ENCODE measurements around the gene GPR156. TPM values are rescaled to one million over a fixed set of nuclear protein-coding genes. Genes with fewer than 3 reads are reported as not detected.
"Not testable (repeated sequence)": the region's sequence is repeated elsewhere in the genome, so short reads cannot be mapped to it uniquely, and the experiment has no call there.

The GPR156 gene
- total and polyA plus RNA-seq, 4 donors: 0.42 to 0.49 TPM; not detected in 2

DNA sequence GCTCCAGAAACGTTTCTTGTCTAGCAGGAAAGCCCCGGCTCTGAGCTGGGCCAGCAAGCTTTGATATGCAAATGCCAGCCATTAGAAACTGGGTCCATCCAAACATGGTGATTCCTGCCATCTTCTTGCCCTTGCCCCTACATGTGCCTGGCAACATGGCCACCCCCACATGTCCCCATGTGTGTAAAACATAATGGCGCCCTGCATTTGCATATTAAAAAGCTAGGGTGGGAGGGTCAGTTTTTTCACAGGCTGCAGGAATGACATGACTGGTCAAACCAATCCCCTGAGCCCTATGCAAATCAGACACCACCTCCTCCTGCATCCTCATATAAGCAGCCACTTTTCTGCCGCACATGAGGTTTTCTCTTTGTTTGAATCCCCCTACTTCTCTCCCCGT, 21.2 kb downstream of the GPR156 start:
- intact Hi-C loops (cut with DNase I): no loop called here
- Histone ChIP-seq H3K27ac (ENCODE audit: low read depth in 1 of 2, low read length in 2 of 2) (no peak overlapping the region), H3K4me3 (ENCODE audit: low read length in 2 of 2) (no peak overlapping the region), H3K27me3 (ENCODE audit: control insufficient read depth in 1 of 2, insufficient read depth in 2 of 2, low read length in 1 of 2) (no peaks in the 10 kb centered on the region), H3K36me3 (ENCODE audit: control insufficient read depth in 1 of 2, insufficient read depth in 2 of 2, low read length in 1 of 2) (no peaks in the 10 kb centered on the region), H3K9me3 (ENCODE audit: control insufficient read depth, low read length) (no peaks in the 10 kb centered on the region), H3K4me1 (ENCODE audit: control insufficient read depth in 1 of 2, insufficient read depth in 2 of 2, low read length in 2 of 2) (no peaks in the 10 kb centered on the region)
- DNase-seq (no peak), ATAC-seq (ENCODE audit: low FRiP score) (no peak)
- WGBS, 2 donors: 66 to 67% methylated on average over 5 of the region's 5 CpGs

DNA sequence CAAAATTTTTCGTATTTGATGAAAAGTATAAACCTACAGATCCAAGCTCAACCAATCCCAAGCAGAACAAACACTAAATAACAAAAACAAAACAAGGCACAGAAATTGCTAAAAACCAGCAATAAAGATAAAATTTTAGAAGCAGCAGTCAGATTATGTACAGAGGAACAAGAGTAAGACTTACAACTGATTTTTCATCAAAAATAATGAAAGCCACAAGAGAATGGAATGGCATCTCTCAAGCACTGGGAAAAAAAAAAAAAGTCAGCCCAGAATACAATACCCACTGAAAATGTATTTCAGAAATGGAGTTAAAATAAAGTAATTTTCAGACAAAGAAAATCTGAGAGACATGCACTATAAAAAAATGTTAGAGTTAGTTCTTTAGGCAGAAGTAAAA, 27.0 kb downstream of the GPR156 start:
- DNase-seq (no peak), ATAC-seq (ENCODE audit: low FRiP score) (no peak)
- Histone ChIP-seq H3K9me3 (ENCODE audit: control insufficient read depth, low read length) (no peaks in the 10 kb centered on the region), H3K4me3 (ENCODE audit: low read length in 2 of 2) (no peak overlapping the region), H3K27ac (ENCODE audit: low read depth in 1 of 2, low read length in 2 of 2) (no peak overlapping the region), H3K36me3 (ENCODE audit: control insufficient read depth in 1 of 2, insufficient read depth in 2 of 2, low read length in 1 of 2) (no peaks in the 10 kb centered on the region), H3K4me1 (ENCODE audit: control insufficient read depth in 1 of 2, insufficient read depth in 2 of 2, low read length in 2 of 2) (no peaks in the 10 kb centered on the region), H3K27me3 (ENCODE audit: control insufficient read depth in 1 of 2, insufficient read depth in 2 of 2, low read length in 1 of 2) (no peaks in the 10 kb centered on the region)
- 89% methylated on average over 1 of the region's 1 CpG for WGBS, 2 donors
- intact Hi-C loops (cut with DNase I): no loop called here

DNA sequence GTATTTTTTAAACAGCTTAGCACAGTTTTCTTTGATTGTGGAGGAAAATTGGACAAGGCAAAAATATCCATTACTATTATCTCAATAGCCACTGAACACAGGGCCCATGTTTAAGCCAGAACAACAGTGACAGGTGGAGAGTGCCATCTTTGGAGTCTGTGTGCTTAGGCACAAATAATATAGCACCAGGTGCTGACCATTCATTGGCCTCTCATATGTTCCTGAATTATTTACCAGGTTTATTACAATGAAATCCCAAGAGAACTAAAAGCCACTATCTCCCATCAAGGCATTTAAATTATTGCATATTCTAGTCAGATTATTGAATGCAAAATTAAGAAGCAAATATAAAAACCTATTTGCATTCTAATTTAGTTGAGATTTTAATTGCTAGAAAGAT, 39.6 kb downstream of the GPR156 start:
- intact Hi-C loops (cut with DNase I): loop anchor here (2.0 to 10.0 kb wide), 3 partner anchors 171 to 549 kb away; no protein-coding TSS in a partner anchor
- DNase-seq: no peak
- ATAC-seq (ENCODE audit: low FRiP score): no peak
- Histone ChIP-seq H3K36me3 (ENCODE audit: control insufficient read depth in 1 of 2, insufficient read depth in 2 of 2, low read length in 1 of 2) (no peaks in the 10 kb centered on the region), H3K4me3 (ENCODE audit: low read length in 2 of 2) (no peak overlapping the region), H3K27ac (ENCODE audit: low read depth in 1 of 2, low read length in 2 of 2) (no peak overlapping the region), H3K9me3 (ENCODE audit: control insufficient read depth, low read length) (no peaks in the 10 kb centered on the region), H3K27me3 (ENCODE audit: control insufficient read depth in 1 of 2, insufficient read depth in 2 of 2, low read length in 1 of 2) (no peaks in the 10 kb centered on the region), H3K4me1 (ENCODE audit: control insufficient read depth in 1 of 2, insufficient read depth in 2 of 2, low read length in 2 of 2) (no peaks in the 10 kb centered on the region)

GRCh38 chr3:120244834-120245225, 40.2 kb downstream of the GPR156 start:
- Histone ChIP-seq H3K27me3 (ENCODE audit: control insufficient read depth in 1 of 2, insufficient read depth in 2 of 2, low read length in 1 of 2) (no peaks in the 10 kb centered on the region), H3K4me1 (ENCODE audit: control insufficient read depth in 1 of 2, insufficient read depth in 2 of 2, low read length in 2 of 2) (no peaks in the 10 kb centered on the region), H3K4me3 (ENCODE audit: low read length in 2 of 2) (no peak overlapping the region), H3K27ac (ENCODE audit: low read depth in 1 of 2, low read length in 2 of 2) (no peak overlapping the region), H3K9me3 (ENCODE audit: control insufficient read depth, low read length) (no peaks in the 10 kb centered on the region), H3K36me3 (ENCODE audit: control insufficient read depth in 1 of 2, insufficient read depth in 2 of 2, low read length in 1 of 2) (no peaks in the 10 kb centered on the region)
- intact Hi-C loops (cut with DNase I): loop anchor here (1.0 to 10.0 kb wide), 6 partner anchors 172 to 550 kb away; no protein-coding TSS in a partner anchor
- ATAC-seq (ENCODE audit: low FRiP score) (no peak), DNase-seq (no peak)
- WGBS, 2 donors: 67 to 71% methylated on average over 3 of the region's 3 CpGs

DNA sequence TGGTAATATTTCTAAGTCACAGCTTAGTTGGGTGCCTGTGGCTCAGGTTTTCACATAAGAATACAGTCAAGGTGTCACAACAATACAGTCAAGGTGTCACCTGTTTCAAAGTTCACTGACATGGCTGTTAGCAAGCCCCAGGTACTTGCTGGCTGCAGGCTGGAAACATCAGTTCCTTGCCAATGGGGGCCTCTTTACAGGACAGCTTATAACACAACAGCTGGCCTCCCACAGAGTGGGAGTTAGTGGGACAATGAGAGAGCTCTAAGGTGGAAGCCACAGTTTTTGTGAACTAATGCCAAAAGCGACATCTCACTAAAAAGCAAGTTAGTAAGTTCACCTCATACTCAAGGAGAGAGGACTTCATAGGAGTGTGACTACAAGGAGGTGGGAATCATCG, 45.4 kb downstream of the GPR156 start:
- H3K27me3 ChIP-seq (ENCODE audit: control insufficient read depth in 1 of 2, insufficient read depth in 2 of 2, low read length in 1 of 2): no peaks in the 10 kb centered on the region
- no peak overlapping the region for H3K27ac ChIP-seq (ENCODE audit: low read depth in 1 of 2, low read length in 2 of 2)
- H3K4me3 ChIP-seq (ENCODE audit: low read length in 2 of 2): no peak overlapping the region
- intact Hi-C loops (cut with DNase I): loop anchor here (5.0 to 10.0 kb wide), 3 partner anchors 268 to 555 kb away; no protein-coding TSS in a partner anchor
- ATAC-seq (ENCODE audit: low FRiP score) (no peak), DNase-seq (no peak)
- WGBS, 2 donors: 89 to 97% methylated on average over 2 of the region's 2 CpGs
- no peaks in the 10 kb centered on the region for H3K9me3 ChIP-seq (ENCODE audit: control insufficient read depth, low read length)
- H3K4me1 ChIP-seq (ENCODE audit: control insufficient read depth in 1 of 2, insufficient read depth in 2 of 2, low read length in 2 of 2): no peaks in the 10 kb centered on the region
- H3K36me3 ChIP-seq (ENCODE audit: control insufficient read depth in 1 of 2, insufficient read depth in 2 of 2, low read length in 1 of 2): no peaks in the 10 kb centered on the region

GRCh38 chr3:120227710-120228347, 57.2 kb downstream of the GPR156 start:
- no peak for DNase-seq
- no peak overlapping the region for H3K27ac ChIP-seq (ENCODE audit: low read depth in 1 of 2, low read length in 2 of 2)
- no peak overlapping the region for H3K4me3 ChIP-seq (ENCODE audit: low read length in 2 of 2)
- H3K9me3 ChIP-seq (ENCODE audit: control insufficient read depth, low read length): peaks cover 2% of the 10 kb centered on the region
- intact Hi-C loops (cut with DNase I): no loop called here
- no peaks in the 10 kb centered on the region for H3K36me3 ChIP-seq (ENCODE audit: control insufficient read depth in 1 of 2, insufficient read depth in 2 of 2, low read length in 1 of 2)
- no peaks in the 10 kb centered on the region for H3K27me3 ChIP-seq (ENCODE audit: control insufficient read depth in 1 of 2, insufficient read depth in 2 of 2, low read length in 1 of 2)
- H3K4me1 ChIP-seq (ENCODE audit: control insufficient read depth in 1 of 2, insufficient read depth in 2 of 2, low read length in 2 of 2): no peaks in the 10 kb centered on the region
- no peak for ATAC-seq (ENCODE audit: low FRiP score)
- WGBS, 2 donors: 83 to 96% methylated on average over 2 of the region's 2 CpGs

- WGBS, 2 donors: 77 to 84% methylated on average over 2 of the region's 2 CpGs
- no peak overlapping the region for H3K4me3 ChIP-seq (ENCODE audit: low read length in 2 of 2)
- no peak for ATAC-seq (ENCODE audit: low FRiP score)
- H3K27me3 ChIP-seq (ENCODE audit: control insufficient read depth in 1 of 2, insufficient read depth in 2 of 2, low read length in 1 of 2): no peaks in the 10 kb centered on the region
- H3K4me1 ChIP-seq (ENCODE audit: control insufficient read depth in 1 of 2, insufficient read depth in 2 of 2, low read length in 2 of 2): no peaks in the 10 kb centered on the region
- intact Hi-C loops (cut with DNase I): no loop called here
- no peak overlapping the region for H3K27ac ChIP-seq (ENCODE audit: low read depth in 1 of 2, low read length in 2 of 2)
- no peak for DNase-seq
- H3K36me3 ChIP-seq (ENCODE audit: control insufficient read depth in 1 of 2, insufficient read depth in 2 of 2, low read length in 1 of 2): no peaks in the 10 kb centered on the region
- H3K9me3 ChIP-seq (ENCODE audit: control insufficient read depth, low read length): peaks cover 2% of the 10 kb centered on the region
Observed at GRCh38 chr3:120224237-120224636, 60.8 kb downstream of the GPR156 start.

GRCh38 chr3:120218981-120219380, 66.0 kb downstream of the GPR156 start:
- Histone ChIP-seq H3K9me3 (ENCODE audit: control insufficient read depth, low read length) (no peaks in the 10 kb centered on the region), H3K36me3 (ENCODE audit: control insufficient read depth in 1 of 2, insufficient read depth in 2 of 2, low read length in 1 of 2) (no peaks in the 10 kb centered on the region), H3K4me3 (ENCODE audit: low read length in 2 of 2) (no peak overlapping the region), H3K4me1 (ENCODE audit: control insufficient read depth in 1 of 2, insufficient read depth in 2 of 2, low read length in 2 of 2) (no peaks in the 10 kb centered on the region), H3K27me3 (ENCODE audit: control insufficient read depth in 1 of 2, insufficient read depth in 2 of 2, low read length in 1 of 2) (no peaks in the 10 kb centered on the region), H3K27ac (ENCODE audit: low read depth in 1 of 2, low read length in 2 of 2) (no peak overlapping the region)
- ATAC-seq (ENCODE audit: low FRiP score): no peak
- no peak for DNase-seq
- intact Hi-C loops (cut with DNase I): no loop called here

DNA sequence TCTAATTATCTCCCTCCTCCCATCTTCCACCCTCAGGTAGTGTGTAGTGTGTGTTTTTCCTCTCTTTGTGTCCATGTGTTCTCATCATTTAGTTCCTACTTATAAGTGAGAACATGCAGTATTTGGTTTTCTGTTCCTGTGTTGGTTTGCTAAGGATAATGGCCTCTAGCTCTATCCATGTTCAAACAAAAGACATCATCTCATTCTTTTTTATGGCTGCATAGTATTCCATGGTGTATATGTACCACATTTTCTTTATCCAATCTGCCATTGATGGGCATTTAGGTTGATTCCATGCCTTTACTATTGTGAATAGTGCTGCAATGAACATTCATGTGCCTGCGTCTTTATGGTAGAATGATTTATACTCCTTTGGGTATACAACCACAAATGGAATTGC, 68.4 kb downstream of the GPR156 start:
- H3K27me3 ChIP-seq (ENCODE audit: control insufficient read depth in 1 of 2, insufficient read depth in 2 of 2, low read length in 1 of 2); H3K27ac ChIP-seq (ENCODE audit: low read depth in 1 of 2, low read length in 2 of 2); H3K36me3 ChIP-seq (ENCODE audit: control insufficient read depth in 1 of 2, insufficient read depth in 2 of 2, low read length in 1 of 2); DNase-seq; ATAC-seq (ENCODE audit: low FRiP score); H3K9me3 ChIP-seq (ENCODE audit: control insufficient read depth, low read length); intact Hi-C loops (cut with DNase I); H3K4me1 ChIP-seq (ENCODE audit: control insufficient read depth in 1 of 2, insufficient read depth in 2 of 2, low read length in 2 of 2); H3K4me3 ChIP-seq (ENCODE audit: low read length in 2 of 2): not testable (repeated sequence)
- 78 to 84% methylated on average over 1 of the region's 1 CpG for WGBS, 2 donors
